IPS-15b (cell line): ENCODE results near the gene ERN1.

Experiments
- H3K27me3 ChIP-seq: one replicate; pipeline ENCODE4 v1.6.1; 2013; ENCODE audit warnings: low read length; ENCODE audit not compliant: control insufficient read depth, insufficient read depth
- H3K36me3 ChIP-seq: one replicate; pipeline ENCODE4 v1.6.1; 2013; ENCODE audit warnings: low read length; ENCODE audit not compliant: control insufficient read depth, insufficient read depth
- H3K4me1 ChIP-seq: one replicate; pipeline ENCODE4 v1.6.1; 2013; ENCODE audit warnings: mild to moderate bottlenecking, low read length; ENCODE audit not compliant: control insufficient read depth, insufficient read depth
- H3K4me3 ChIP-seq: one replicate; pipeline ENCODE4 v1.5.1; 2013; ENCODE audit warnings: low read depth, low read length
- H3K9ac ChIP-seq: one replicate; pipeline ENCODE4 v1.6.1; 2013; ENCODE audit warnings: low read depth, mild to moderate bottlenecking, low read length
- H3K9me3 ChIP-seq: one replicate; pipeline ENCODE4 v1.6.1; 2013; ENCODE audit warnings: mild to moderate bottlenecking, low read length; ENCODE audit not compliant: control insufficient read depth, insufficient read depth

ERN1 gene

GRCh38 chr17:64147110-64148016 is 17.4 kb upstream of the ERN1 start:
- Histone ChIP-seq H3K9me3 (no peaks in the 10 kb centered on the region), H3K4me1 (peaks cover 7% of the 10 kb centered on the region), H3K9ac (peak overlapping the region; percentile 99), H3K36me3 (peaks cover 9% of the 10 kb centered on the region), H3K27me3 (no peaks in the 10 kb centered on the region), H3K4me3 (peak overlapping the region; percentile 90)

- Histone ChIP-seq H3K4me3 (peak overlapping the region; percentile 90), H3K4me1 (peaks cover 7% of the 10 kb centered on the region), H3K36me3 (peaks cover 9% of the 10 kb centered on the region), H3K9me3 (no peaks in the 10 kb centered on the region), H3K9ac (peak overlapping the region; percentile 99), H3K27me3 (no peaks in the 10 kb centered on the region)
Measured at GRCh38 chr17:64146418-64147109, 16.6 kb upstream of the ERN1 start.

- Histone ChIP-seq H3K4me1 (peaks cover 7% of the 10 kb centered on the region), H3K9ac (peak overlapping the region; percentile 99), H3K4me3 (peak overlapping the region; percentile 90)
Measured at GRCh38 chr17:64145751-64146417, 15.9 kb upstream of the ERN1 start.

GRCh38 chr17:64145375-64145750 is 15.4 kb upstream of the ERN1 start:
- Histone ChIP-seq H3K4me3 (peak overlapping the region; percentile 90), H3K4me1 (peaks cover 7% of the 10 kb centered on the region), H3K9ac (no peak overlapping the region), H3K9me3 (no peaks in the 10 kb centered on the region), H3K36me3 (peaks cover 9% of the 10 kb centered on the region), H3K27me3 (no peaks in the 10 kb centered on the region)

More at GRCh38 chr17:64145751-64146417, 15.9 kb upstream of the ERN1 start:
- H3K9me3 ChIP-seq: no peaks in the 10 kb centered on the region
- H3K36me3 ChIP-seq: peaks cover 9% of the 10 kb centered on the region
- H3K27me3 ChIP-seq: no peaks in the 10 kb centered on the region

- Histone ChIP-seq H3K27me3 (no peaks in the 10 kb centered on the region), H3K4me1 (no peaks in the 10 kb centered on the region), H3K36me3 (no peaks in the 10 kb centered on the region), H3K9ac (no peak overlapping the region), H3K4me3 (no peak overlapping the region), H3K9me3 (no peaks in the 10 kb centered on the region)
Measured at GRCh38 chr17:64139542-64139941, 9.6 kb upstream of the ERN1 start.

GRCh38 chr17:64138441-64138840 is 8.5 kb upstream of the ERN1 start:
- H3K36me3 ChIP-seq: no peaks in the 10 kb centered on the region
- no peak overlapping the region for H3K9ac ChIP-seq
- H3K27me3 ChIP-seq: no peaks in the 10 kb centered on the region
- H3K4me1 ChIP-seq: no peaks in the 10 kb centered on the region
- no peak overlapping the region for H3K4me3 ChIP-seq
- no peaks in the 10 kb centered on the region for H3K9me3 ChIP-seq

GRCh38 chr17:64135000-64135399 is 5.1 kb upstream of the ERN1 start:
- Histone ChIP-seq H3K9me3 (no peaks in the 10 kb centered on the region), H3K36me3 (no peaks in the 10 kb centered on the region), H3K4me3 (no peak overlapping the region), H3K9ac (no peak overlapping the region), H3K4me1 (no peaks in the 10 kb centered on the region), H3K27me3 (peaks cover 15% of the 10 kb centered on the region)

GRCh38 chr17:64134216-64134970 is 4.4 kb upstream of the ERN1 start:
- no peaks in the 10 kb centered on the region for H3K36me3 ChIP-seq
- H3K4me3 ChIP-seq: no peak overlapping the region
- H3K4me1 ChIP-seq: no peaks in the 10 kb centered on the region
- no peaks in the 10 kb centered on the region for H3K9me3 ChIP-seq
- H3K27me3 ChIP-seq: peaks cover 15% of the 10 kb centered on the region
- H3K9ac ChIP-seq: no peak overlapping the region

GRCh38 chr17:64133546-64134215 is 3.7 kb upstream of the ERN1 start:
- Histone ChIP-seq H3K36me3 (no peaks in the 10 kb centered on the region), H3K4me3 (no peak overlapping the region), H3K4me1 (no peaks in the 10 kb centered on the region), H3K9ac (no peak overlapping the region), H3K9me3 (no peaks in the 10 kb centered on the region), H3K27me3 (peaks cover 21% of the 10 kb centered on the region)

GRCh38 chr17:64131606-64132270 is 1.8 kb upstream of the ERN1 start:
- Histone ChIP-seq H3K4me1 (no peaks in the 10 kb centered on the region), H3K4me3 (no peak overlapping the region), H3K27me3 (peaks cover 26% of the 10 kb centered on the region), H3K9me3 (no peaks in the 10 kb centered on the region), H3K9ac (no peak overlapping the region), H3K36me3 (no peaks in the 10 kb centered on the region)
